ENCODE measurements around the gene ICE2.

Gene ICE2, protein sequence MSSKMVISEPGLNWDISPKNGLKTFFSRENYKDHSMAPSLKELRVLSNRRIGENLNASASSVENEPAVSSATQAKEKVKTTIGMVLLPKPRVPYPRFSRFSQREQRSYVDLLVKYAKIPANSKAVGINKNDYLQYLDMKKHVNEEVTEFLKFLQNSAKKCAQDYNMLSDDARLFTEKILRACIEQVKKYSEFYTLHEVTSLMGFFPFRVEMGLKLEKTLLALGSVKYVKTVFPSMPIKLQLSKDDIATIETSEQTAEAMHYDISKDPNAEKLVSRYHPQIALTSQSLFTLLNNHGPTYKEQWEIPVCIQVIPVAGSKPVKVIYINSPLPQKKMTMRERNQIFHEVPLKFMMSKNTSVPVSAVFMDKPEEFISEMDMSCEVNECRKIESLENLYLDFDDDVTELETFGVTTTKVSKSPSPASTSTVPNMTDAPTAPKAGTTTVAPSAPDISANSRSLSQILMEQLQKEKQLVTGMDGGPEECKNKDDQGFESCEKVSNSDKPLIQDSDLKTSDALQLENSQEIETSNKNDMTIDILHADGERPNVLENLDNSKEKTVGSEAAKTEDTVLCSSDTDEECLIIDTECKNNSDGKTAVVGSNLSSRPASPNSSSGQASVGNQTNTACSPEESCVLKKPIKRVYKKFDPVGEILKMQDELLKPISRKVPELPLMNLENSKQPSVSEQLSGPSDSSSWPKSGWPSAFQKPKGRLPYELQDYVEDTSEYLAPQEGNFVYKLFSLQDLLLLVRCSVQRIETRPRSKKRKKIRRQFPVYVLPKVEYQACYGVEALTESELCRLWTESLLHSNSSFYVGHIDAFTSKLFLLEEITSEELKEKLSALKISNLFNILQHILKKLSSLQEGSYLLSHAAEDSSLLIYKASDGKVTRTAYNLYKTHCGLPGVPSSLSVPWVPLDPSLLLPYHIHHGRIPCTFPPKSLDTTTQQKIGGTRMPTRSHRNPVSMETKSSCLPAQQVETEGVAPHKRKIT

DNA sequence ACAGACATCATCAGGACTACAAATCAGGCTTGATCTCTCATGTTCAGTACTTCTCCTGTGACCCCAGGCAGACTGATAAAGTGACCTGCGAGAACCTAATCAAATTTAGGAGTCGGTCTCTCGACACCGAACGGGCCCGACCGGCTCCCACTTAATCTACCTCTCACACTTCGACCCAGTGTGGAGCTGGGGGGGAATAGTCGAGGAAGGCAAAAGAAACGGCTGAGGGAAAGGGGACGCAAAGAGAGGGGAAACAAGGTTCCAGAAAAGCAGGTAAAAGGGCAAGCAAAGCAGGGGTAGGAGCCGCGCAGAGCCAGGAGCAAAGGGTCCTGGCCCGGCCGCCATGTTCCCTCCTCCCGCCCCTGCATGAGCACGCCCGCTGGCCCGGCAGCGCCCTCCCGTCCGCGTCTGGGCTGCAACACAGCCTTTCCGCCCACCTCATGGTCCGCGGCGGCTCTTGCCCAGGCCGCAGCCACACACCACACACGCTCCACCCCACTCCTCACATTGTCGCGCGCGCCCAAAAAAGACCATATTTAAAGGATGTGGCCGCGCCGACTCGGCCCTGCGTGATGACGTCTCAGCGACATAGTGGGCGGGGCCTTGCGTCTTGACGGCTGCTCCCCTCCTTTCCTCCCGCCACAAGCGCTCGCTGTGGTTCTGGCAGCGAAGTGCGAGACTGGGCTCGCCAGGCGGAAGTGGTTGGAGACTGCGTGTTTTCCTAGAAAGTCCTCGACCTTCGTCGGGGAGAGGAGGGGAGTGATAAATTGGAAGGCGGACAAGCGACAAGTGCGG is at the start of gene ICE2:
Gene ICE2 (minus strand): TSS at position 577 of the 795 bp plus-strand sequence. CDS start 1,165 bp downstream, outside the sequence.
- DNase-seq (ENCODE audit: low read depth in 2 of 3, low spot score in 1 of 3) = peak; percentile 93 to 96 (median 95)

DNA sequence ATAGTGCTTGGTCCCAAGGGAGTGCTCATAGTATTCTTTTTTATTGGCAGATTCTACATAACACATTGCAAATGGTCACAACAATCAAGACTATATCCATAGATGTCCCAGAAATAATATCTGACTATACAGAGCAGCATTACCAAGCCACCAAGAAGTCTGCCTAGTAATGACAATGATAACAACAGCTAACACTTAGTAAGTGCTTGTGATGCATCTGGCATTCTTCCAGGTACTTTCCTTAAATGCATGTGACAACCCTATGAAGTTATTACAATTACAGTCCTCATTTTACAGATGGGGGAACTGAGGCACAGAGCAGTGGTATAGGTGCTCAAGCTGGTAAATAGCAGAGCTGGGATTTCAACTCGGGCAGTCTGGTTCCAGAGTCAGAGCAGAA is 49.6 kb upstream of the ICE2 start:
- no peak for DNase-seq (ENCODE audit: low read depth in 2 of 3, low spot score in 1 of 3)

DNA sequence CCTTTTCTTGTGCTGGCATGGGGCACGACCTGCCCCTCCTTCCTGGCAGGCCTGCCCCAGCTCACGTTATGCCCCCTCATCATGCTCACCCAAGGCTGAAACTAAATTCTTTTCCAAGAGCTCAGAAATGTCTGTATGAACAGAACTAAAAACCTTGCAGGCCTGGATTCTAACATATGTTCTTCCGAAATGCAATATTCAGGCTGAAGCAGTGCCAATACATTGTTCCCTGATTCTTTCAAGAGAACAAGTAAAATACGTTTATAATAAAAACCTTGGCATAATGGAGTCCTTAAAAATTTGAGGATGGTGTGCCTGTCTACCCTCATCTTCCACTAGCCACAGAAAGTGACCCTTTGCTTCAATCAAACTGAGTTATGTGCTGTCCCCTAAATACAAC is 48.5 kb upstream of the ICE2 start:
- DNase-seq (ENCODE audit: low read depth in 2 of 3, low spot score in 1 of 3) = no peak

DNA sequence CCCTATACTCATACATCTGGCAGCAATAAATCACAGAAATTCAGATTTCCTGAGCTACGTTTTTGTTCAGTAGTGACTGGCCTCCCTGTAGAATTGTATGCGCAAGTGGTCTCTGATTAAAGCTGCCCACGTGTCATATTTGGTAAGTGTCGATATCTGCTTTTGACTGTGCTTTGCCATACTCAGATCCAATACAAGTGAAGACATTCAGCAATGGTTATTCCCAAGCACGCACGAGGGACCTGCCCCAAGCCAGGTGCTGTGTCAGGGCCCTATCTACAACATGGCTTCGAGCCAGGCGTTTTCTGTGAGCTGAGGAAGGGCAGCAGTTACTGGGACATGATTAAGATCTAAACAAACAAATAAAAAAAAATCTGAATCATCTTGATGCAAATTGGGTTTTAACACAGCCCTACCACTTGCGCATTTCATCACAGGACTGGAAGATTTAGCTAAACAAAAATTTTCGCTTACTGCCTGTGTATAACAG is 47.2 kb upstream of the ICE2 start:
- no peak for DNase-seq (ENCODE audit: low read depth in 2 of 3, low spot score in 1 of 3)

DNA sequence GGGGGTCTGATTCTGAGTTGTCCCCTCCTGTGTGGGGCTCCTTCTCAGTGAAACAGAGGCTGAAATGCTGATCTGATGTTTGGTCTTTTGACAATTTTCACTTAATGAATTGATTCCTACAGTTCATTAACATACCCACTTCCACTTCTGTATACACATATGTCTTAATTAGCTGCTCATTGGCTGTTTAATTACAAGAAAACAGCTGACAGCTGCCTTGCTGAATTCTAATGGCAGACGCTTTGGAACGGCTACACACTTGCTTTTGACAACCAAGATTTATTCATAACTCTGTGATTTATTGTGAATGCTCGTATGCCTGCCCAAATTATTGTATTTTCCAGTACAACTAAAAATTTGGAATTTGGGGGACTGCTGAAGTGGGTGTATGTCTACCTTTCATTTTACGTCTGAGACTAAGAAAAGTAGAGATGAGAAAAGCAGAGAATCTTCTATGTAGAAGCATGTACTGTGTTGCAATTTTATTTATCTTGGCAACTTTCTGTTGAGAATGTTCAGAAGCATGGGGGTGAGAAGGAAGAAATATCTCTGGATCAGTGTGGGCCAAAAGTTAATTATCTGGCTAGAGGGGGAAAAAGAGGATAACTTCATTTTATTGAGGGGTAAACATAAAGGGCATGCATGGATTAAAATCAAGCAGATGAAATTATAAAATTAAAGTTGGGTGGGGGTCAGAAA is 46.5 kb upstream of the ICE2 start:
- DNase-seq (ENCODE audit: low read depth in 2 of 3, low spot score in 1 of 3) = no peak

DNA sequence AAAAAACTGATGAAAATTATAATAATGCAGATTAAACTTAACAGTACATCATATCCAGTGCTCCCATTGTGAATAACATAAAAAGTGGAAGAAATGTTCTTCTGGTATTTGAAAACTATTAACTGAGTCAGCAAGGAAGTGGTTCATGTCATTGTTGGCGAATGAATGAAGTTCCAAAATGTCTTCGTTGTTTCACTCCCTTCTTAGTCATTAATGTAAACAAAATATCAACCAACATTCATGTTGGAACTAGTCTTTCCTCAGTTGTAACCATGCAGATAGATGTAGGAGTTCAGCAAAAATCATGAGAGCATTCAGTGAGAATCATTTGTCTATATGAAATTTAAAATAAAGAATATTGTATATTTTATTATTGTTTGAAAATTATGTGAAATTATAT is 44.1 kb upstream of the ICE2 start:
- DNase-seq (ENCODE audit: low read depth in 2 of 3, low spot score in 1 of 3) = no peak

DNA sequence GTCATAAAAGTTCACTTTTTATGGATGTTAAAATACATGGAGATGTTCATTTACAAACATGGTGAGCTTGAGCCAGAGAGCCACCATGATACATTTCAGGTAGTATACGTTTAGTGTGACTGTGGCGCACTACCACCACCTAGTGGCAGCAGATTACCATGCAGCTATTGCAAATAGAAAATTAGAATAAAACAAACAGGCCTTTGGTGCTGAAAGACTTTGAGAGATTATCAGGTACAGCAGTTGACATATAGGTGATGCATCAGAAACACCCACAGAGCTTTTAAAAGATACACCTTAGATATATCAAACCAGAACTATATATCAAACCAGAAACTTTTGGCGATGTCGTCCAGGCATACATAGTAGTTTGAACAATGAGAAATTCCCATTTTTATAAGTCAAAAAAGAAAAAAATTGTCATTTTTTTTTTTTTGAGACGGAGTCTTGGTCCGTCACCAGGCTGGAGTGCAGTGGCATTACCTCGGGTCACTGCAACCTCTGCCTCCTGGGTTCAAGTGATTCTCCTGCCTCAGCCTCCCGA is 42.0 kb upstream of the ICE2 start:
- DNase-seq (ENCODE audit: low read depth in 2 of 3, low spot score in 1 of 3) = peak; percentile 72 to 85 (median 73)

DNA sequence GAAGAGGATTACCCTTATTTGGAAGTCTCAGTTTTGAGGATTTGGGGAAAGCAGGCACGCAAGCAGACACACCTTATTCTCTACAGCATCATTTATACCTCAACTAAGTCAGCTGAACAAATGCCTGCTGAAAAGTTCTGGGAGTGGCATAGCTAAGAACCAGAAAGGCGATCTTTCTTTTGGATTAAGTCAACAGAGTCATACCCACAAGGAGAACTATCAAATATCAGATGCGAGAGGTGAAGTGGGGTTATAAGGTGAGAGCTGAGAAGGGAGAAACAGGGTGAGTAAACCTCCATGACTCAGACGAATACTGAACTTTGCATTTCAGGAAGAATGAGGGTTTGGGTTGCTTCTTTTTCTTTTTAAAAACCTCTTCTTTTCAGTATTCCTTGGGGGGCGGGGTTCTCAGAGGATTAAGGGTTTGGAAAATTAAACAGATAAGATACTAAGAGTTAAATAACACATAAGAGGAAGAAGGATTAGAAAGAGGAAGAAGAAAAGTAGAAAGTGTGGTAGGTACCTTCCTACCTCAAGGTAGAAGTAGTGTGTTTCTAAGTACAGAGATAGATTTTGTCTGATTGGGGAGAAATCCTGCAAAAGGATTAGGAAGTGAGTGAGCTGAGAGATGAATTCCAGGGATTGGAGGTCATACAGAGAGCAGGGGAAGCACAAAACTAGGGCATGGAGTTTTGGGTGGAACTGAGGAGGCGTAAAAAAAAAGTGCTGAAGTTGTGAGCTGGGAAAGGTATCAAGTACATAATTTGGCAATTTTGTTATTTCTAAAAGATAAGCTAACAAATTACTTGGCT is 41.3 kb upstream of the ICE2 start:
- peak in 1 of 3 donors; percentile 27 for DNase-seq (ENCODE audit: low read depth in 2 of 3, low spot score in 1 of 3)

DNA sequence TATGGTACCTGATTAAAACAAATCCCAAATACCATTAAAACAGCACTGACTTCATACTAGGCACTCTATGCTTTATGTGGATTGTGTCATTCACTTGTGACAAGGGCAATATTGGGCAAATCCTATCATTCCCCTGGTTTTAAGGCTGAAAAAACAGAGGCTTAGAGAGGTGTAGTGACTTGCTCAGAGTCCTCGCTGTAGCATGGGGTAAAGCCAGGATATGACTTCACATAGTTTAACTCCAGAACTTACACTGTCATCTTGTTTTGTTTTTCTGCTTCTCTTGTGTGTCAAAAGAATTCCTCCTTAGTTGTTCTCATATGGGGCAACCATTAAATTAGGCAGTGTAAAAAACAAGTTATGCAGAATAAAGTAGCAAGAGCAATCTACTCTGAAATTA is 40.3 kb upstream of the ICE2 start:
- no peak for DNase-seq (ENCODE audit: low read depth in 2 of 3, low spot score in 1 of 3)

DNA sequence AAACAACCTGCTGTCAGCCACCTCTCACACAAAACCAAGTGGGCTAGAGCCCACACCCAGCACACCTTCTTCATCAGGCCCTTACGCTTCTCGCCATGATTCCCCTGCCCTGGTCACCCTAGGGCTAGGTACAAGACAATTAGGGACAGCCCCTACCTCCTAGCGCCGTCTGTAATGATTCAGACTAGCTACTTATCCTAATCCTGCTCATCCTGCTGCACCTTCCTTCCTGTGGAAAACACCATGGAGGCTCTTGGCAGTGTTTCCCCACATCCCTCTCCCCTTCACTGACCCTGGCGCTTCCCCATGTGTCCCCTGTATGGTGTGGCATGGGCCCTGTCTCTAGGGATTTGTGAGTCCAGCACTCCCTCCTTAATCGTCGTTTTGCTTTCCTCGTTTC is 39.6 kb upstream of the ICE2 start:
- no peak for DNase-seq (ENCODE audit: low read depth in 2 of 3, low spot score in 1 of 3)

DNA sequence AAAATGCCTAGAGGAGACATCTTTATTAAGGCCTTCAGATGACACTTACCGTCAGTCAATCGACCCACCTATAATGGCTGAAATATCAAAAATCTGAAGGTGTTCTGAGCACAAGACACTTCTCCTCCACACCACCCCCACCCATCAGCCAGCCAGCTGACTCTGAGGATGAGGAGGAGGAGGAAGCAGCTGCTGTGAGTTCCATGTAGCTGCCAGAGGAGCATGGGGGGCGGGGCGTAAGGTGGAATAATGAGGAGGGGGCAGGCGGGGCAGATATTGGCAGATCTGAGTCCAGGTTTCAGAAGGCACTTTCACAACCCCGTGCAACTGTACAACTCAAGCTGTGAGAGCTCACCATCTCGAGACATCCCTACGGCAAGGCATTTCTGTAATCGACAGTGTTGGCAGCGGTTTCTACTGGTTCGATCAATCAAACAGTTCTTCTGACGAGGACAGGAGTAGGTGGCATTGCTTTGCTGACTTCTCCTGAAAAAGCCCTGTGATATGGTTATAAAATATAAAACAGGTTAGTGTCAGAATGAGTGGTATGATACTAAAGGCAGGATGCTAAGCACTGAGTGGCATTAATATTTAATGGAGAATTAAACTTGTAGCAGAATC is 35.4 kb upstream of the ICE2 start:
- DNase-seq (ENCODE audit: low read depth in 2 of 3, low spot score in 1 of 3) = no peak

DNA sequence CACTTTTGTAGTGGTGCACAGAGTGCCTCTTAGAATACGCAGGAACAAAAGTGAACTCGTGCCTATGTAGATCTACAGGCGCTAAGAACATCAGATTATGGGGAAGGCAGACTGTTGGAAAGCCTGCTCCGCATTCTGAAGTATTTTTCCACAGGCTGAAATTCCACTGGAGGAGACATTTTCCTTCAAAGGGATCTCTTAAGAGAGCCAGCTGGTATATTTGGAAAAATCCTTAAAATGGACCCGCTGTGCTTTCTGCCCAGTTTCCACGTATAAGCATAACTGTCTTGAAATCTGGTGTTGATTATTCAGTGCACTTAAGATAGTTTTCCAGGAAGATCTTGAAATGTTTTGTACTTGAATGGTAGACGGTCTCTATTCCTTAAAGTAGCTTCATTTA is 34.7 kb upstream of the ICE2 start:
- no peak for DNase-seq (ENCODE audit: low read depth in 2 of 3, low spot score in 1 of 3)

DNA sequence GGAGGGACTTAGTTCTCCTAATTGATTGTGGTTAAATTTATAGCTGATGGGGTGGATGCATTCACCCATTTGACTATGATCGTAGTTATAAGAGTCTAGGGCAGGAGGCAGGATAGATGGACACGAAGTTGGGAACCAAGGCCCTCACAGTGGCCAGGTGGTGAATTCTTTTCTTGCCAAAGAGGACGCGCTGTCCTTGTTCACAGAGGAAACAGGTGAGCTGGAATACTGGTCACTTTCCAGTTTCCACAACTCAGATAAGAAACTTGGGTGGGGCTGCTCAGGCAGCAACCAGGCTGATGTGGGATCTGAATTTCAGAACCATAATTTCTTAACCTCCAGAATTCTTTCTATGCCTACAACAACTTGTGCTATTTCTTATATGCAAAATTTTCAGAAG is 34.0 kb upstream of the ICE2 start:
- DNase-seq (ENCODE audit: low read depth in 2 of 3, low spot score in 1 of 3) = no peak

DNA sequence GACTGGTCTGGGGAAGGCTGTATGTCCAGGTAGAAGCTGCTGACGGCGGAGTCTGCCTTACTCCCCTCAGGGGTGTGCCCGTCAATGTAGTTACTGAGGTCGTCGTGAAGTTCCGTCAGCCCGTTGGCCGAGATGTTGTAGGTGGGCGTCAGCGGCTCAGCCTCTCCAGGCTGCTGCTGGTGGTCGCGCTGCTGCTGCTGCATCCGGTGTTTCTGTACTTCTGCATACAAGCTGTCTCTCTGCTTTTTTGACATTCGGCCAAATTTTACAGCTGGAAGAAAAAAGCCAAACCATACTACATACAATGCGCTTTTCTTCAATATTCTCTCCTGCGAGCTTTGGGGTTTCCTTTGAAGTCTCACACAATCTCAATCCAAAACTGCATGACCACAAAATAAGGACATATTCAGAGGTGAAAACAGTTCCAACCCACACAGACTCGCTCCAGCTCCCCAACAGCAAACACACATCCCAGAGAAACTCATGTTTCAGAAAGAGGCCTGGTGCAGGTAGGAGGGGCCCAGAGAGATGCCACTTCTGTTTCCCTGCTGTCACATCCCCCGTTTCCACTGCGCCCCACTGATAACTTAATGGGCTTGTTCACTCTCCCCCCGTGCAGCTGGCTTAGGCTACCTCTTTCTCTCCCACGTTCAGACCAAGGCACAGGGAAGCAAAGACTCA is 32.5 kb upstream of the ICE2 start:
- no peak for DNase-seq (ENCODE audit: low read depth in 2 of 3, low spot score in 1 of 3)

DNA sequence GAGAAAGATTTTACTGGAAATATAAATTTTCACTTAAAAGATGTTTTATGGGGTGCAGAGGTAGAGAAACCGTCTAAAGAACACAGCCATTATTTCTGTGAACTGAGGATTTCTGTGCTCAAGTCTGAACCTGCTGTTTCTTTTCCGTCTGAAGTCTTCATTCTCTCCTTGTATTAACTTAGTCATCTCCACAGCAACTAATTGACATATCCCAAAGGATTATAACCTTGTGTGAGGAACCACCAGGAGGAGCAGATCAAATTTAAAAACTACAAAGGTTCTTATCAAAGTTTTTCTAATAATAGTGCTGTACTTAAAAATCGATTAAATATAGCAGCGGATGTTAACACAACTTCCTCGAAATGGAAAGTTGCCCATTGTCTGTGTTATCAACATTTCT is 31.1 kb upstream of the ICE2 start:
- no peak for DNase-seq (ENCODE audit: low read depth in 2 of 3, low spot score in 1 of 3)

DNA sequence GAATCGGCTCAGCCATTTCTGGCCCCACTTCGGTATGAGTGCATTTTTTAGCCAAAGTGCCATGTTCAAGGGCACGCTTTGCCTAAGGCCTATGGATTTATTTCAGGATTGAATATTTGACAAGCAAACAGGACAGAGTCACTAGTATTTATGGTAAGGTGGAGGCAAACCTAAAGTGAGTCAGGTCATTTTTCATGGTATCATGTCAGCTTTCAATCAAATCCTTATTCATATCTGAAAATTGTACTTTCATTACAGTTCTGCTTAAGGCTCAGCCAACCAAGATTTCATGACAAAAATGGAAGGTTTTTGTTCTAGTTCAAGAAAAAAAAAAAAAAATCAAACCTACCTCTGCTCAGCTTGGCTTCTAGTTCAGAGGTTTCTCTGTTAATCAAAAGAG is 30.5 kb upstream of the ICE2 start:
- DNase-seq (ENCODE audit: low read depth in 2 of 3, low spot score in 1 of 3) = no peak

DNA sequence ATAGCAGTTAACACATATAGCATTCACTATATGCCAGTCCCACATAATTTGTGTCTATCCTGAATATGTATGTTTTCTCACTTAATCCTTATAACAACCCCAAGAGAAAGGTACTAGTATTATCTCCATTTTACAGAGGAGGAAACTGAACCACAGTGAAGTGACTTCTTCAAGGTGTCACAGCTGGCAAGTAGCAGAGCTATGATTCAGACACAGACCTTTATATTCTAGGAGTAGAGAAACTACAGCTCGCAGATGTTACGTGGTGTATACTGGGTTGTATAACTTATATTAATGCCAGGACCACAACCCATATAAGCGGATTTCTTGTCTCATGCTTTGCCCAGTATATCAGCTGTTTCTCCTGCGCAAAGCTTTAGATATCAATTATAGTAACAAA is 29.5 kb upstream of the ICE2 start:
- no peak for DNase-seq (ENCODE audit: low read depth in 2 of 3, low spot score in 1 of 3)
